Activated naive CD4-positive, alpha-beta T cell (primary cell): ENCODE measurements around the gene SBF2.
"Not testable (repeated sequence)": the region's sequence is repeated elsewhere in the genome, so short reads cannot be mapped to it uniquely, and the experiment has no call there.

ENCODE experiments used
- DNase-seq, 4 experiments: peaks; one replicate each; lab custom pipeline; 2025; lab: John Stamatoyannopoulos, UW

Gene SBF2

GRCh38 chr11:10197091-10197490 is 96.9 kb downstream of the SBF2 start:
- DNase-seq: no peak

DNA sequence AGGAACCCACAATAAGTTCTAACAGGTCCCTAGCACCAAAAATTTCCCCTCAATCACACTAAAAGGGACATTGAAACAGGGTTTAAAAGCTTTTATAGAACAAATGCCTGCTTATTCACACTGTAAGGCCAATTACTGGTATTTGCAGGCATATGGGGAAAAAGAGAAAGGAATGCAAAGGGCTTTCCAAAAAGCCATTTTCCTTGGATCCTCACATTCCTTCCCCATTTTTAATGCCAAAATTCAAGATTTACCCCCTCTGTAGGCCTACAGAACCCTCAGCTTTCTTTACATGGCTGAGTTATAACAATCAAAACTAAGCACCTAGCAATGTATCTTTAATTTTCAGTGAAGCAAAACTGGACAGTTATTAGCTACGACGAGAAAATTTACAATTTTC is 102.0 kb downstream of the SBF2 start:
- DNase-seq: no peak

GRCh38 chr11:10181811-10182210 is 112.2 kb downstream of the SBF2 start:
- no peak for DNase-seq

DNA sequence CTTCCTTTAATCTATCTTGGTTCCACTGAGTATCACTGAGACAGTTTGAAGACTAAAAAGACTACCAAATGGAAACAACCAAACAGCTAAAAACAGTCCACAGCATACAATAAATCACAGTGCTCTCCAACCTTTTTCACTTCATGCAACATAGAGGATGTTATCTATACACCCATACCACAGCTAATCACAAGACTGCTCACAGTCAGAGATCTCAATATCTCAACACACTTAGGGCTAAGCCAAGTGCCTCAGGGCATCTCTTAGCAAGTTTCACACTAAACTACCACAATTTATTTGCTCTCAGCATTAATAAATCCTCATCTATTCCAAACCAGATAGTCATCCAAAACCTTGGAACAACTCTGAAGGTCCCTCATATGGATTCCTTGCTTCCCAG is 129.4 kb downstream of the SBF2 start:
- DNase-seq: no peak

DNA sequence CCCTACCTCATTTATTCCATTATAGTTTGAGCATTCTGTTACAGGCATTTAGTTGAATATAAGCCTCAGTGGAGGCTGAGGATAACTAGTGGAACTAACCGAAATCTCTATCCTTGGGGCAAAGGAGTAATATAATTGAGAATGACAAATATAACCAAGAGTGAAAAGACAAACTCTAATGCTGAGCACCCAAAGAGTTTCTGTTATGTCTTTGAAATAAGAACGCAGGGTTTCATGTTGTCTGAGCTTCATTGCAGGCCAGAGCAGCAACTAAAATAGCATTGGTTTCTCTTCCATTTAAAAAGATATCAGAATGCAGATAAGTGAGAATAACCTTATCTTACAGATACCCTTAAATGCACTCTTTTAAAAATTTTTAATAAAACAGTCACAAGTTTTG is 131.8 kb downstream of the SBF2 start:
- no peak for DNase-seq

DNA sequence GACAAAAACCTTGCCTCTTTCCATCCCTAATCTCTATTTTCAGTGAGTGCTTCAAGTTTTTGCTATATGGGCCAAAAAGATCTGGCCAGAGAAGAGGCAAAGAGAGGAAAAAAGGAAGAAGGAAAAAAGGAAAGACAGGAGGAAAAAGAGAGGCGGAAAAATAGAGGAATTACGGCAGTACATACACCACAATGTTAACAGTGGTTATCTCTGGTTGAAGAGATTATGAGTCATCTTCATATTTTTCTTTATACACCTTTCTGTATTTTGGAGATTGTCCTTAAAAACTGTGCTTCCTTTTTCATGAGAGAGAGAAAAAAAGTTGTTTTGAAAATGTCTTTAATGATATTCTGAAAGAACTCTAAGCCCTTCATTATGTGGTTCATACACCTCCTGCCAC is 133.7 kb downstream of the SBF2 start:
- no peak for DNase-seq

DNA sequence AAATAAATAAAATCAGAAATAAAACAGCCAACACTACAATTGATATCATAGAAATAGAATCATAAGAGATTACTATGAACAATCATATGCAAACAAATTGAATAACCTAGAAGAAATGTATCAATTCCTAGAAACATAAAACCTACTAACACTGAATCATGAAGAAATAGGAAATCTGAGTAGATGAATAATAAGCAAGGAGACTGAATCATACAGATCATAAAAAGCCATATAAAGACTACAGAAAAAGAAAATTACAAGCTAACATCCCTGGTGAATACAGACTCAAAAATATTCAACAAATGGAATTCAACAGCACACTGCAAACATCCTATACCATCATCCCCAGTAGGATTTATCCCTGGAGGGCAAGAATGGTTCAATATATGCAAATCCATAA is 135.6 kb downstream of the SBF2 start:
- DNase-seq: no peak

DNA sequence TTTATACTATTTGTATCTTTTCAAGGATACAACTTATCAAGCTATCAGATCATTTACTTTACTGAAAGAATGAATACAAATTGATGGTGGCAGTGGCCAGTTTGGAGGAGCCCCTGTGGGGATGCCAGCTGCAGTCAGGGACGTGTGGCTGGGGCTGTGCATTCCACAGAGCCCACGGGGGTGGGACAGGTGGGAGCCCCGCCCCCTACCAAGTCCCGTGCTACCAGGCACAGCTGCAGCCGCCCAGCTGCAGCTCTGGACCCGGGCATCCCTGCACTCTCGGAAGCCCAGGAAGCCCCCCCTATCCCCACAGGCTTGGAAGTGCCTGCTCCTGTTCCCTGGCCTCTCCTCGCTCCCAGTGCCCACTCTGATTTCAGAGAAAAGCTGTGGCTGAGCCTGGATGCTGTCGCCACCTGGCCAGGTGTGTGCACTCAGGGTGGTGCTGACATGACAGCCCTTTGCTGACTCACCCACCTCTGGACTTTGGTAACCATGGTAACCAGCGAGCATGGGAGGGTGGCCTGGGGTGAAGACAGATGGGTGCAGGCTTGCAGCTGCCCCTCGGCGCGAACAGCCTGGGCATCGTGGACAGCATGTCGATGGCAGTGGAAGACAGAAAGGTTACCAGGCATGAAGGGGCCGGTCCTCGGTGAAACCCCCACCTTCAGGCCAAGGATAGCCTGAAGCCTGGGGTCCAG is 138.1 kb downstream of the SBF2 start:
- DNase-seq: no peak

- DNase-seq: no peak
Measured at GRCh38 chr11:10150800-10151199, 143.2 kb downstream of the SBF2 start.

DNA sequence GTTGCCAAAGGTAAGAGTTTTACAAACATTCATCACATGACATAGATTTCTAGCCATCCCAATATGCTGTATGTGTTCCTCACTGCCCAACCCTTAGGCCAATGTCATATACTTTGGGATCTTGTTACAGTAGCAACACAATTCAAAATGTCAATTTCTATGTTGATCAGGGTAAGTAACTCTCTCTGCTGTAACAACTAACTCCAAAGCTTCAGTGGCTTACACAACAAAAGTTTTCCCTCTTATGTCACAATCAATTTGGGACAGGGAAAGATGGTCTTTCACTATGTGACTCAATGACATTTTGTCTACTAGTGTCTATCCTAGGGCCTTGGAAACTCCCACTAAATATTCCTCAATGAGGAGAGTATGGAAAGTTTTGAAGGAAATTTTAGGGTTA is 144.5 kb downstream of the SBF2 start:
- no peak for DNase-seq

- DNase-seq: no peak
Measured at GRCh38 chr11:10147195-10147594, 146.8 kb downstream of the SBF2 start.

DNA sequence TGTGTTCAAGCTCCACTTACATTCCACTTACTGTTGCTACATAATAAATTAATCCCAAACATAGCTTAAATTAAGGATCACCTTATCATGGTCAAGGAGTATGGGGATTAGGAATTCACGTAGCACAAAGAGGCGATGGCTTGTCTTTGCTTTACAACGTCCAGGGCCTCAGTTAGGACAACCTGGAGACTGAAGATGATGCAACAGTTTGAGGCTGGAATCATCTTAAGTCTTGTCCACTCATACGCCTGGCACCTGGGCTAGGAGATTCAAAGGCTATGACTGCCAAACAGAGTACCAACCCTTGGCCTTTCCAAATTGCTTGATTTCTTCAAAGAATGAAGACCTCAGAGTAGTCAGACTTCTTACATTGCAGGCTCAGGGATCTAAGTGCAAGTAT is 149.1 kb downstream of the SBF2 start:
- no peak for DNase-seq

- no peak for DNase-seq
Measured at GRCh38 chr11:10139656-10140055, 154.4 kb downstream of the SBF2 start.

- DNase-seq: no peak
Measured at GRCh38 chr11:10139143-10139542, 154.9 kb downstream of the SBF2 start.

GRCh38 chr11:10134975-10135481 is 159.0 kb downstream of the SBF2 start:
- DNase-seq: no peak

- not testable (repeated sequence) for DNase-seq
Measured at GRCh38 chr11:10134226-10134625, 159.8 kb downstream of the SBF2 start.

GRCh38 chr11:10133251-10133650 is 160.8 kb downstream of the SBF2 start:
- DNase-seq: not testable (repeated sequence)

DNA sequence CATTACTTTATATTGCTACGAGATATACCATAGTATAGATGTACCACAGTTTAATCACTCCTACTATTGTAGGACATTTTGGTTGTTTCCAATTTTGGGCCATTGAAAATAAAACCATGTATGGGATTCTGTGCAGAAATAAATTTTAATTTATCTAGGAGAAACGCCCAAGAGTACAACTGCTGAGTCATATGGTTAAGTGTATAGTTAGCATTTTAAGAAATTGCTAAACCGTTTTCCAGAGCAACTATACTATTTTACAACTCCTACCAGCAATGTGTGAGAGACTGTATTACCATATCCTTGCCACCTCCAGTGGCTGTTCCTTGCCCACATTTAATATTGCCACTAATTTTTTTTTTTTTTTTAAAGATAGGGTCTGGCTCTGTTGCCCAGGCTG is 163.1 kb downstream of the SBF2 start:
- DNase-seq: no peak

DNA sequence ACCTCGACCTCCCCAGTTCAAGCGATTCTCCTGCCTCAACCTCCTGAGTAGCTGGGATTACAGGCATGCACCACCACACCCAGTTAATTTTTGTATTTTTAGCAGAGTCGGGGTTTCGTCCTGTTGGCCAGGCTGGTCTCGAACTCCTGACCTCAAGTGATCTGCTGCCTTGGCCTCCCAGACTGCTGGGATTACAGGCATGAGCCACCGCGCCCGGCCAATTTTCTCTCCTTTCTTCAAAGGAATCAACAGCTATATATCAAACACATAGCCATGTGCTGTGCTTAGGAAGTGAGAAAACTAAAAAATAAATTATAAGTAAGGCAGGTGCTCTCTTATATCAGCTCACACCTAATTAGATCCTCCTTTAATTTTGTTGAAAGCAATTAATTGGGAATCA is 164.8 kb downstream of the SBF2 start:
- not testable (repeated sequence) for DNase-seq

DNA sequence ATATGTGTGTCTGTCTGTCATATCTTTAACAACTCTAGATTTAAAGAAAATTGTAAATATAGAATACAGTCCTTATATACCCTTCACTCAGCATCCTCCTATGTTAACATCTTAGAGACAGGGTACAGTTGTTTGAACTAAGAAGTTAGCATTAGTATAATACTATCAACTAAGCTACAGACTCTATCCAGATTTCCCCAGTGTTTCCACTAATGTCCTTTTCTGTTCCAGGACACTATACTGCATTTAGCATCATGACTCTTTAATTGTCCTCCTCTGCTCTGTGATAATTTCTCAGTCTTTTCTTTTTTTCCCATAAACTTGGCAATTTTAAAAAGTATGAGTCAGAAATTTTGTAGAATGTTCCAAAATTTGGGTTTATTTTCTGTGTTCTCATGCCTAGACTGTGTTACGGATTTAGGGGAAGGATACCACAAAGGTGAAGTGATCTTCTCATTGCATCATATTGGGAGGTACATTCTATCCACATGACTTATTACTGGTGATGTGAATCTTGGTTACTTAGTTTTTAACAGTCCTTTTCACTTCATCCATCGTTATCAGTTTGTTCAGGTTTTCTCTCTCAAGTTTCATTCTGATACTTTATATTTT is 168.4 kb downstream of the SBF2 start:
- DNase-seq: no peak

DNA sequence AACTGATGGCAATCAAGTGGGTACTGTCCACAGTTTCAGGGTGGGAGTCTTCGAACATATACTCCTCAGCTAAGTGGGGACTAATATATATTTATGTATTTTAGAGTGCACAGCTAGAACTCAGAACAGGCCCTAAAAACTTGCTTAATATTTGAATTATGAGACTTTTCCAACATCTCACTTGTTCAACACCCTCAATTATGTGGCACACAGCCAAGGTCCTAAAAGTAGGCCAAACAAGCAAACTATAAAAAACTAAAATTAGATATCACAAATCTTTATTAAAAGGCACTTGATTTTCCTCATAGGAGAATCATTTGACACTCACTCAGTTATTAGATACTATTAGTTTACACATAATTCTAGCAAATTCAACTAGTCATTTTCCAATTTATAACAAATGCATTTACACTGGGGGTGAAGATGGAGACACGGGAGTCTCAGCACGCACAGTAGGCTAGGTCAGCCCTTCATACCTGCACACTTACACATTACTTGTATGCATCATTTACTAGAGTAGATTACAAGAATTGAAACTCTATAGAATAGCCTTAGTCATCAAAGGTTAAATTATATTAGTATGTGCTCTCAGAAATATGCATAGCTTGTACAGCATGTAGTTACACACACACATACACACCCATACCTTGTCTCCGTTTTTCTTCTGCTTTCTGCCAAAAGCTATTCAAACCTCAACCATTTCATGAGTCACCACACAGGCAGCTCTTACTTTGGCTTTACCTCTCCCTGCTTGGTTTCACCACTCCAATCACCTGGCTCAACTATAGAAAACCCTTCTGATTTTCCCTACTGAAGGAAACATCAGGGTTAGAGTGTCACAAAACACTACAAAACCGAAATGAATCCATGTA is 171.5 kb downstream of the SBF2 start:
- no peak for DNase-seq

GRCh38 chr11:10118865-10119264 is 175.2 kb downstream of the SBF2 start:
- DNase-seq: no peak
